ENCODE results near the gene CEP350.
"Not testable (repeated sequence)": the region's sequence is repeated elsewhere in the genome, so short reads cannot be mapped to it uniquely, and the experiment has no call there.

CEP350 gene

DNA sequence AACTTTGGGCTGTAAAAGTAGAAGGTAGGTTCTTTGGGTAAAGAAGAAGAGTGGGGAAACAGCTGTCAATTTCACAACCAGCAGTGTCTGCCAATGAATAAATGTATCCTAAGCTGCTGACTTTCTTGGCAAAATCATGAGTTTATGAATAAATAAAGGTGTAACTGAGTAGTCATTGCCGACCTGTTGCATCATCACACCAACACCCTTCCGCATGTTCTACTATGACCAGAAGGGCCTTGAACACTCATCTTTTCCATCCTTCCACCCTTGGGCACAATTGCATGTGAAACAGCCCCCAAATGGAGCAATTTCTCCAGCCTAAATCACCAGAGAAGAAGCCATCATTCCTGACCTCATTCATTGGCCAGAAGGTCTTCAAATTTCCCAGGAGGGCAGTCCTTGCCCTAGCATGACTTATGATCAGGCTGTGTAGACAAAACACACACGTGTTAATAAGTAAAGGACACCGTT lies 168.9 kb downstream of the CEP350 start:
- no peak for DNase-seq

DNA sequence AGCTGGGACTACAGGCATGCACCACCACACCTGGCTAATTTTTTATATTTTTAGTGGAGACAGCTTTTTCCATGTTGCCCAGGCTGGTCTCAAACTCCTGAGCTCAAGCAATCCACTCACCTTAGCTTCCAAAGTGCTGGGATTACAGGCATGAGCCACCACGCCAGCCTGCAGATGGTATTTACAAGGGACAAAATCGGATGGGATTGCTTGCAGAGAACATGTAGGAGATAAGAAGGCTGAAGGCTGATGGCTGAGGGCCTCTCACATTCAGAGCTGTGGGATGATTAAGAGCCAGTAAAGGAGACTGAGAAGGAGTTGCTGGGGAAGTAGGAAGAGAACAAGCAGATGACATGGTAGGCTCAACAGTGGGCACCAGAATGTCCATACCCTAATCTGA lies 176.0 kb downstream of the CEP350 start:
- no peak for DNase-seq

DNA sequence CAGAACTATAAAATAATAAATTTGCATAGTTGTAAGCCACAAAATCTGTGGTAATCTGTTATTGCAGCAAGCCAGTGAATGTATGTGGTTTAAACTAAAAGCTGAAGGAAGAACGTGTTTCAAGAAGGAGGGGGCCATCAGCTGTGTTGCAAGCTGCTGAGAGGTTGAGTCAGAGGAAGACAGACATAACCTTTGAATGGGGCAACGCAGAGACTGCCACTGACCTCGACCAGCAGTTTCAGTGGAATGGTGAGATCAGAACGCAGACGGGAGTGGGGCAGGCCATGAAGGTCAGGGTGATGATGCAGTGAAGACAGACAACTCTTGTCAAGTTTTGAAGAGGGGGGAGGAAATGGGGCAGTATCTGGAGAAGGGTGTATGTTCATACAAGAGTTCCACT lies 176.9 kb downstream of the CEP350 start:
- DNase-seq = peak in 1 of 5 experiments; percentile 31

DNA sequence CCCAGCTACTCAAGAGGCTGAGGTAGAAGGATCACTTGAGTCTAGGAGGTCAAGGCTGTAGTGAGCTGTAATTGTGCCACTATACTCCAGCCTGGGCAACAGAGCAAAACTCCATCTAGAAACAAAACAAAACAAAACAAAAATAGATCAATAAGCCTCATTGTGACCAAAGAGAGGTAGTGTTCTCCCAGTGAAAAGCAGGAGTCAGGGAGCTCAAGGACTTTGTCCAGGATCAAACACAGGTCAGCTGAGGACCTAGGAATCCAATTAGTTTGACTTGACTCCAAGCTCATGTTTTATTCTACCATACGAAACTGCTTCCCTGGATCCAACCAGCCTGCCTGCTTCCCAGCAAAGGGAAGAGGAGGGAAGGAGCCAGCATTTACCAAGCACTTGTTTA lies 178.6 kb downstream of the CEP350 start:
- no peak for DNase-seq

DNA sequence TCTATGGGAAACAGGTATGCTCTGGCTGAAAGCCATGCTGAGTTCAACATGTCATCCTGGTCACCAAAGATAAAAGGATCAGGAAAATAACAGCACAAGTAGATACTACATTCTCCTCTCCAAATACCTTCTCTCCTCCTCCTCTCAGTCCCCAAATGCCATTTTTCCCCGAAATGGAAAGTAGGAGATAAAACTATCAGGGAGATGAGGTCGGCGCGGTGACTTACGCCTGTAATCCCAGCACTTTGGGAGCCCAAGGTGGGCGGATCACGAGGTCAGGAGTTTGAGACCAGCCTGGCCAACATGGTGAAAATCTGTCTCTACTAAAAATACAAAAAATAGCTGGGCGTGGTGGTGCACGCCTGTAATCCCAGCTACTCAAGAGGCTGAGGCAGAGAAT lies 179.1 kb downstream of the CEP350 start:
- not testable (repeated sequence) for DNase-seq

DNA sequence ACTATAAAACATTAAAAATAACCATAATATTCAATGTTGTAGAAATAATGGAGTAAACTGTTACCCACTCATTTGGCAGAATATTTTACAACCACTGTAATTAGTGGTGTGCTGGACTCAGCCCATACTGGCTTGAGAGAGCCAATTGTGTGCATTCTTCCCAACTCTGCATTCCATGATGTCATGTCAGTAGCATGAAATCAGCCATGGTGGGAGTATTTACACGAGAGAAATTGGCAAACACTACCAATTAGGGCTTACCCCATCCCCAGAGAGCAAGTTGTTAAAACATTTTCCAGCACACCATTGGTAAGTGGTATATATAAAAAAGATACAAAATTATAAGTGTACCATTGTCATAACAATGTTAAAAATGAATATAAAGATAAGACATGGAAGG lies 180.9 kb downstream of the CEP350 start:
- no peak for DNase-seq

DNA sequence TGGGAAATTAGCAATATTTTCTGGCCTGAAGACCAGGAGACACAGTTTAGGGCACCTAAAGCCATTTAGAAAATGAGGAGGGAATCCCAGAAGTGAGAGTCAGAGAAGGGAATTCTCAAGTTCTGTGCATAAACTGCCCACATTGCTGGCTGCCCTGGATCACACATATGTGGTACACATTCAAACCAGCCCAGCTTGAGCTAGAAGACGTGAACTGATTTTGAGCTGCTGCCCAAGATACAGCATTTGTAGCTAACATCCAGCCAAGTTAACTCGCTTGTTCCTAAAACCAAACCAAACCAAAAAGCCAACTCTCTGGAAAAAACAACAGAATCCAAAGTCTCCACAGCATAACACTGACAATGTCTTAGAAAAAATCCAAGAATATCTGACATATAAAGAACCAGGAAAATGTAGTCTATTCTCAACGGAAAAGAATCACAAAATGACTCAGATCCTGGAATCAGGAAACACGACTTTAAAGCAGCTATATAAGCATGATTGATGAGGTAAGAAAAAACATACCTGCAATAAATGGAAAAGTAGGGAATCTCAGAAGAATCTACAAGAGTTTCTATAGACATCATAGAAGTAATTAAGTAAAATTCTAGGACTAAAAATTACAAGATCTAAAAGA lies 181.8 kb downstream of the CEP350 start:
- DNase-seq = no peak

DNA sequence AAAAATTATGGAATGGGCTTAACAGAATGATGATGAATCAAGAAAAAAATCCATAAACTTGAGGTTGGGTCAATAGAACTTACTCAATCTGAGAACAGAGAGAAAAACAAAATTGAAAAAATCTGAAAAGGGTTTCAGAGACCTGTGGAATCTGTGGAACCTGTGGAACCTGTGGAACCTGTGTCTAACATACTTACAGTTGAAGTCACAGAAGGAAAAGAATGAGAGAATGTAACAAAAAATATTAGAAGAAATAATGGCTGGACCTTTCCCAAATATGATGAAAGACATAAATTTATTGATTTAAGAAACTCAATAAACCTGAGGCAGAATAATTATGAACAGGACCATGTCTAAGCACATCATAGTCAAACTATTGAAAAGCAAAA lies 182.4 kb downstream of the CEP350 start:
- no peak for DNase-seq

DNA sequence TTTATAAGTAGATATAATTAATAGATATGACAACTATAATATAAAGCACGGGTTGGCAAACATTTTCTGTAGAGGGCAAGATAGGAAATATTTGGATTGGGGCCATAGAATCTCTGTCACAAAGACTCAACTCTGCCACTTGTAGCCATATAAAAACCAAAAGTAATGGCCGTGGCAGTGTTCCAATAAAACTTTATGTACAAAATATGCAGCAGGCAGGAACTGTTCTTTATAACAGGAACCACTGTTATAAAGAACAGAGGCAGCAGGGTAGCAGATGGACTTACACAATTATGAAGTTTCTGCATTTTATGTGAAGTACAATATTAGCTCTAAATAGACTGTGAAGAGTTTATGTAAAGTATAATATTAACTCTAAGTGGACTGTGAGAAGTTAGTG lies 183.2 kb downstream of the CEP350 start:
- DNase-seq = no peak

DNA sequence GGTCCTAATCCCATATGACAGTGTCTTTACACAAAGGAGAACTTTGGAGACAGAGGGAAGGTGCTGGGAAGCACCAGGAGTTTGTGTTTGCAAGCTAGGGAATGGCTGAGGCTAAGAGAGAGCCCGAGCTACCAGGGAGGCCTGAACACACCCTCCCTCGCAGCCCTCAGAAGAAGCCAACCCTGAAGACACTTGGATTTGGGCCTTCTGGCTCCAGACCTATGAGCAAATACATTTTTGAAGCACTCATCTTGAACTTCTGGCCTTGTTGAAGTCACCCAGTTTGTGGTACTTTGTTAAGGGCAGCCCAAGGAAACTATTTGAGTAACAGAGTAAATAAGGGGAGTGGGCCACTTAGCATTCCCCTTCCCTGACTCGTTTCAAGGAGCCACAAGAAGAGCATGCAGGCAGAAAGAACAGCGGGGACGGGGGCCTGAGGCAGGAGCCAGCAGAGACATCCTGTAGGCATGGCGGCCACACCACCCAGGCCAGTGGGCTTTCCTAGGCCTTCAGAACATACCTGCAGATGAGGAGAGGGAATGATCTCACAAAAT lies 186.8 kb downstream of the CEP350 start:
- DNase-seq = no peak

DNA sequence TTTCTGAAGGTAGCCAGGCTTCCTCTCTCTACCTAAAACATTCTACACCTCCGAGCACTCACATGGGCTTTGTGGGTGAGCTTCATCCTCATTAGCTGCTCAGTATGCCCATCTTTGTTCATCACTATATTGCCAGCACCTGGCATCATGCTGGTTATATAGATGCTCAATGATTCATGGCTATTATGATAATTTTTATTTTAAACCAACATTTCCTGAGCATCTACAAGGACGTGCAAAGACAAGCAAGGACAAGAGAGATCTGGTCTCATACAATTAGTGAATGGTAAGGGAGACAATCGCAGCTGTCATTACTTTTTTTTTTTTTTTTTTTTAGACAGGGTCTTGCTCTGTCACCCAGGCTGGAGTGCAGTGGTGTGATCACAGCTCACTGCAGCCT lies 188.7 kb downstream of the CEP350 start:
- no peak for DNase-seq

DNA sequence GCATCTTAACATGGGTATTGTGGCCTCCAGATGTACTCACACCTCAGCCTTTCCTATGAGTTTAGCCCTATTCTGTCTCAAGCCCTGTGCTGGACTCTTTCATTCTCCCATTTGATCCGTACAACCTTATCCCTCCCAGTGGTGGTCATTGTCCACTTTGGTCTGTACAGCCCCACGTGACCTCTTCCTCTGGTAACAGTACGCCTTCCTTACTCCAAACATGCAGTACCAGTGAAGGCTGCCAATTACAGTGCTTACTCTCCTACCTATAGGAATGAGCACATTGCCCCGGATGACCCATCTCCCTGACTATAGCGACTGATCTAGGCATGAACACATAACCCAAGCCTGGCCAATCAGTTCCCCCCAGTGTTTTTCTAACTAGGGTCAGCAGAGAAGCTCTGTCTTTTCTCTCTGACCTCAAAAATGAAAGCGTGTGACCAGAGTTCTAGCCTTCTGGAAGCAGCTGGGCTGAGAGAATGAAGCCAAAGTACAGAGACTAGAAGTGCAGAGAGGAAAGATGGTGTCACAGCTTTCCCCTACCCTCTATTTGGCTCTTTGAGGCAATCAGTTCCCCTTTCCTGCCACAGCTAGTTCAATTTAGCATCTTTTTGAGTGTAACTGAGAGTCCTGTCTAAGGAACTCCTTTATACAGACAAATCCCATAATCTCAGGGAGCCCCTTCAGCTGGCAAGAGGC lies 190.2 kb downstream of the CEP350 start:
- DNase-seq = no peak

DNA sequence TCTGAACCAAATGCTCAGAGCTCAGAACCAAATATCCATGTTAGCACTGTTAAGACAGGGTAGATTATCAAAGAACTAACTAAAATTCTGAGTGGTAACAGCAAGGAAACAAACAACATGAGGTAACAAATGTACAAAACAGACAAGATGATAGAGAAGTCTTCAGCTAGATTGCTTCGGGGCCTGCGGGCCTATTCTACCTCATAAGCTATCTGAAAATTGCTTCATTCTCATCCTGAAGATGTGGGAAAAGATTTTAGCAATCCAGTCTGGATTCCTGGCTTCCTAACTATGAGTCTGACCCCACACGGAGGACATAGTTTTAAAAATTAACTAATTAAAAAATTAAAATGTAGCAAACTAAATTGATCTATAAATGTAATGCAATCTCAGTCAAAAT lies 190.8 kb downstream of the CEP350 start:
- no peak for DNase-seq

DNA sequence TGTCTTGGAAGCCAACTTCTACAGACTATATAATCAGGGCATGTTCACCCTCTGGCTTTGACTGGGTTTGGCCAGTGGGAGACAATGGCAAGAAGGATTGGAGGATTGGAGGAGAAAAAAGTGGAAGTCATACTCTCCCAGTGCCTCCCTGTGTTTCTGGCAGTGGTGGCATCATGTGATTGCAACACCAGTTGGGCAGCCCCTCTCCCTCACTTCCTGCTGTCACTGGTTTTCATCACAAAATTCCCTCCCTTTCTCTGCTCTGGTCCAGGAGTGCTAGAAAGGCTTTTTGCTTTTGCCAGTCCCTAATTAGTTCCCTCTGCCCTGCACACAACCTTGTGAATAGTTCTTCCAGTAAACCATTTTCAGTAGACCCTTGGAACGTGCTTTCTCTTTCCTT lies 196.4 kb downstream of the CEP350 start:
- no peak for DNase-seq

DNA sequence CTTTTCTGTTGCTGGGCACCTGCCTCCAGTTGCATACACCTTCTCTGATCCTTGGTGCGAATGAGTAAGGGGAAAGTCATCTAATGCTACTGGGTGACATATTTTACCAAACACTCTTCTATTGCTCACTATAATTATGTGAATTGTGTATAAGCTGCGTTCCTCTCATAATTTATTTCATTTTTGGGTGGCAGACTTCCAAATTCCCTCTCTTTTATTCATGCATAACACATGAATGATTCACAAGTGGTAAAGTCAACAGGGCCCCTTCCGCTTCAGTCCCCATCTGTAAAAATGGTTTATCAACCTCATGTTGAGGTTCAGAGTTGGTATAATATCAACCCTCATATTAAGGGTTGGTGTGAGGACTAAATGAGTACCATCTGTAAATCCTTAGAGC lies 196.9 kb downstream of the CEP350 start:
- DNase-seq = no peak

DNA sequence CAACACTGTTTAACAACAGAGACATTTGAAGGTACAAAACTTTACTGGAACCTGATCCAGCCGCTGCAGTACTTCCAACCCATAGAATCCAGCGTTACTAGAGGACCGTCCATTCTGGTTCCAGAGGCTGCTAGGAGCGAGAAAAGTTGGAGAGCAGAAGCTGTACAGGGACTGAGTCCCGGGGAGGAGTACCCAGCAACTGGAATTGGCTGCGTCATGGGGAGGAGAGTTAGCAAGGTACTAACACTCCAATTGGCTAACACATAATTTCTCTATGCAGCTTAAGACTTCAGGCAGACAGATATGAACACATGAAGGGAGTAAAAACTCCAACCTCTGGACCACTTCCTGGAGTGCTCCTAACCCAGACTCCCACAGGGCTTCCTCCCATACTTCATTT lies 198.0 kb downstream of the CEP350 start:
- DNase-seq = no peak

DNA sequence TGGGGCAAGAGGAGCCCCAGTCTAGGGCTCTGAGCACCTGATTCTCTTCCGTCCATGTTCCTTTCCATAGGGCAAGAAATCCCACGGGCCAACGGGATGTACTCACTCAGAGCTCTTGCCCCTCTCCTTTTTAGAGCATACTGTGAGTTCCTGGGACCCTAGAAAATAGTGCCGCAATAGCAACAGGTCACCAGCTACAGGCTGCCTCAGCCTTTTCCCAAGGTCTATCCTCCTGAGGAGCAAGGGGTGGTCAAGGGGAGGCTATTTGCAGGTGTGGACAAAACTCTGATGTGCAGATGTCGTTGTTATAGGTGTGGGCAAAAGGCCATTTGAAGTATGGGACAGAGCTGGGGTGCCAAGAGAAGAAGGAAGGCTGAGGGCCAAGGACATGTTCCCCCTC lies 198.4 kb downstream of the CEP350 start:
- no peak for DNase-seq

DNA sequence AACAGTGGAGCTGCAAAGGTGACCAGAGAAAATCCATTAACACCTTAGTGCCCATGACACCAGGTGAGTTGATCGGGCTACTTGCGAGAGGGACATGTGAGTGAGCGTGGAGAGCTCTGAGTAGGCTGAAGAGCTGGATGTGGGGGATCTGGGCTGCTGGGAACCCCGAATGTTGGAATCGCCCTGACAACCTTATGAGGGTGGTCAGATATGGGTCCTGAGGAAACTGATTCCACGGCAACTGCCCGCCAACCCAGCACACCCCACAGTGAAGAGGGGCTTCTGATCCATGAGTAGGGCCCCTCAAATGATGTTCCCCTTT lies 199.4 kb downstream of the CEP350 start:
- DNase-seq = peak in 2 of 5 experiments; percentile 10 to 17

DNA sequence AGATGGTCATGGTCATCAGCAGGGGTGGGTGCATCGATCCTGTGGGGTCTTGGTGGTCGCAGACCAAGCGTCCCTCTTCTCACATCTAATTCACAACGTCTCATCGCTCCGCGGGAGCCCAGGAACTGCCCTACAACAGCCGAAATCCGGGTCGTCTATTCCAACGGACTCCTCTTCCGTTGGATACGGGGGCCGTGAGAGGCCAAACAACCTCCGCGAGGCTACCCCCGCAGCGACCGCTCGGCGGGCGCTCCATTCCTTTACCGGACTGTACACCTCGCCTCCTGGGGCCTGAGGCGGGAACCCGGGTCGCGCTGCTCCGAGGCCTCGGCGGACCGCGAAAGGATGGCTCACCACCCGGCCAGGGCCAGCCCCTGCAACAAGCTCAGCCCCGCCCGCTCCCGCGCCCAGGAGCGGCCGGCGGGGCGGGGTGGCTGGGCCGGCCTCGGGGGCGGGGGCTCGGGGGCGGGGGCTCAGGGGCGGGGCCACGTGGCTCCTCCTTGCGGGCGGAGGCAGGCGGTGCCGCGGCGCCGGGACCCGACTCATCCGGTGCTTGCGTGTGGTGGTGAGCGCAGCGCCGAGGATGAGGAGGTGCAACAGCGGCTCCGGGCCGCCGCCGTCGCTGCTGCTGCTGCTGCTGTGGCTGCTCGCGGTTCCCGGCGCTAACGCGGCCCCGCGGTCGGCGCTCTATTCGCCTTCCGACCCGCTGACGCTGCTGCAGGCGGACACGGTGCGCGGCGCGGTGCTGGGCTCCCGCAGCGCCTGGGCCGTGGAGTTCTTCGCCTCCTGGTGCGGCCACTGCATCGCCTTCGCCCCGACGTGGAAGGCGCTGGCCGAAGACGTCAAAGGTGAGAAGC lies 199.9 kb downstream of the CEP350 start, which contains the start of gene QSOX1:
Gene QSOX1 (plus strand): TSS at position 545 of the 857 bp plus-strand sequence. CDS start 39 bp downstream, at position 584.
- peak; percentile 79 to 96 (median 85) for DNase-seq

DNA sequence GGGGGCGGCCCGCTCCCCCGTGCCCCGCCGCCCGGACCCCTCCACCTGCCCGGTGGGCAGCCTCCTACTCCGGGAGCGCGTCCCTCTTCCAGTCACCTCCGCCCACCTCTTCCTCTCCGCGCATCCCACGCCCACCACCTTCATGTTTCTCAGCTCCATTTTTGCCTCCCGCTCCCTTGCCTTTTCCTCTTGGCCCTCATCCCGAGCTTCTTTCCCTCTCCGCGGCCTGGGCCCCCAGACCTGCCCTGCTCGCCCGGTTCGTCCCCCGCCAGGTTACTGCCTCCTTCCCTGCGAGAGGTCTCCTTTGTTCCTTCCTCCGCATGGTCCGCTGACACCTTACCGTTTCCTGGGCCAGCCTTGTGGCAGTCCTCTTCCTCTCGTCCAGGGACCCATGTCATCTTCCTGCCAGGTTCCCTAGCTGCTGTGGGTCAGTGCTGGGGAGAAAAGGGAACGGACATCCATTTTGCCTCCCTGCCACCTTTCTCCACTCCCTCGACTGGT lies 200.6 kb downstream of the CEP350 start:
- peak in 1 of 5 experiments; percentile 19 for DNase-seq

DNA sequence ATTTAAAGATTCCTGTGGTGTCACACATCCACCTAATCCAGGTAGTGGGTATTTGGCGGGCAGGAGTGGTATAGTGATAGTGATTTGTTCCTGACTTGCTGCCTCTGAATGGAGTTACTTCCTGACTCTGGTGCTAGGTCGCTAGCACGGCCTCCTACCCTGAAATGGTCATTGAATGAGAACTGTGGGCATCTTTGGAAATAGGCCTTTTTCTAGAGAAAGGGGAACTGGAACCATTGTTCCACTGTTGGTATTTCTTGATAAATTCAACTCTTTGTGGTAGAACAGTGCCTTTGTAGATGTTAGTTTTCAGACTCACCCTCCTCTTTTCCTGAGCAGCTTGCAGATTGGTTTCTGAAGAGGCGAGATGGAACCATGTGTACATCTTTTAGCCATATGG lies 201.6 kb downstream of the CEP350 start:
- DNase-seq = no peak

DNA sequence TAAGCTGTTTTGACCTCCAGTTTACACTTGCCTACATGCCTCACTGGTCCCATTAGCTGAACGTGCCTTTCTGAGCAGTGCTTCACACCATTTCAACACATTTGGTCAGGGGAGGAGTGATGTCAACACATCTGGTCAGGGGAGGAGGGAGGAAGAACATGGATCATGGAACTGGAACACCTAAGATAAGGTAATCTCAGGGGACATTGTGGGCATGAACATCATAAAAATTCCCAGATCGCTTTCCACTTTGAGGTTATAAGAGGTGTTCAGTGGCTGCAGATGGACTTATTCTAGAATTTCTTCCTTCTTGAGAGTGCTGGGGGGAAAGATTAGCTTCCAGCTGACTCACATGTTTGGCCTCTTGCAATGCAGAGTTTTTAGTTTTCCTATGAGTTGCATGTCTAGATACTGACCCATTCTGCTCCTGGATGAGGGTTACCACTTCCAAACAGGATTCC lies 202.1 kb downstream of the CEP350 start:
- no peak for DNase-seq

DNA sequence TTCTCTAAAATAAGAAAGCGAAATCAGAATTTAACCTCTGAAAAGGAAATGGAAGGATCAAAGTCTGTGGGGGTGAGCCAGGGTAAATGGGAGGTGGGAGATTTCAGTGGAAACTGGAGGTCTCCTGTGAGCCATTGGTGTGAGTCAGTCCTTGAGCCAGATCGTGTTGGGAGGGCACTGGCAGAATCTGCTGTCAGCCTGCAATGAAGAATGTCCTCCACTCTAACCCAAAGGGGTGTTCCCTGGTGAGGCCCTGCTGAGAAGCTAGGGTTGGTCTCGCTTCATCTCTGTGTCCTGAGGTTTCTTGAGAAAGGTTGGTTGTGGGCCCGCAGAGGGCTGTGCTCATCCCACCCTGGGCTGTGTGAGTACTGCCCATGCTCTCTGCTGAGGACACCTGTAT lies 202.5 kb downstream of the CEP350 start:
- no peak for DNase-seq
